IMR-90 (cell line): ENCODE measurements around the gene FMN1. TPM values are rescaled to one million over a fixed set of nuclear protein-coding genes. Genes with fewer than 3 reads are reported as not detected.
A peak's percentile ranks its signal among the peaks of the same experiment; 100 is the strongest.

ENCODE experiments used
- ATAC-seq: fragments of 200-7000 bp; cut with Tn5 transposase; 2 replicates; pipeline ENCODE4 v1.9.1; 2020; ENCODE audit warnings: low read depth, mild to moderate bottlenecking, moderate library complexity
- BruUV-seq: library from RNA; stranded (reverse); fragments of 400-500 nt; replicated peaks from 2 replicates; lab custom pipeline; 2021; lab: Mats Ljungman, UMichigan
- CTCF ChIA-PET: fragments of 300-600 bp; formaldehyde crosslinking; extraction: SDS; loops from one replicate; lab custom pipeline; 2021; ENCODE audit warnings: antibody characterized with exemption; lab: Yijun Ruan, JAX
- POLR2A ChIA-PET: fragments of 300-600 bp; sonication (Branson Sonifier 250); formaldehyde crosslinking; loops from one replicate; lab custom pipeline; 2022; ENCODE audit warnings: antibody characterized with exemption; ENCODE audit not compliant: unreplicated experiment; lab: Charles Lee
- DNase-seq: peaks from one replicate; pipeline ENCODE4 v3.0.0; 2013
- H2AFZ ChIP-seq: replicated peaks from 2 replicates; pipeline ENCODE3; 2013; ENCODE audit warnings: low read length, mild to moderate bottlenecking; ENCODE audit not compliant: poor library complexity
- H2AK5ac ChIP-seq: 2 replicates; pipeline ENCODE4 v1.6.1; 2013; ENCODE audit warnings: low read depth, low read length, inconsistent platforms
- H2AK9ac ChIP-seq: replicated peaks from 2 replicates; pipeline ENCODE3; 2013; ENCODE audit warnings: mild to moderate bottlenecking, low read depth, low read length, moderate library complexity; ENCODE audit not compliant: poor library complexity
- H2BK120ac ChIP-seq: 2 replicates; pipeline ENCODE4 v1.6.1; 2013; ENCODE audit warnings: low read depth, low read length, inconsistent platforms
- H2BK15ac ChIP-seq: 3 replicates; pipeline ENCODE4 v1.6.1; 2013; ENCODE audit warnings: low read depth, low read length, inconsistent platforms
- H2BK20ac ChIP-seq: 2 replicates; pipeline ENCODE4 v1.6.1; 2013; ENCODE audit warnings: low read depth, mild to moderate bottlenecking, inconsistent platforms, low read length, moderate library complexity
- H2BK5ac ChIP-seq: 2 replicates; pipeline ENCODE4 v1.6.1; 2013; ENCODE audit warnings: mild to moderate bottlenecking, low read depth, low read length, inconsistent platforms; ENCODE audit not compliant: poor library complexity, severe bottlenecking
- H3K14ac ChIP-seq: replicated peaks from 2 replicates; pipeline ENCODE4 v1.6.1; 2013; ENCODE audit warnings: low read depth, low read length, inconsistent platforms
- H3K18ac ChIP-seq: 2 replicates; pipeline ENCODE4 v1.6.1; 2013; ENCODE audit warnings: low read depth, low read length, control low read depth
- H3K23ac ChIP-seq: 2 replicates; pipeline ENCODE4 v1.6.1; 2013; ENCODE audit warnings: low read depth, low read length, inconsistent platforms
- H3K27ac ChIP-seq: 2 replicates; pipeline ENCODE4 v1.5.1; 2013; ENCODE audit warnings: mild to moderate bottlenecking, control low read depth, low read length; ENCODE audit not compliant: insufficient read depth
- H3K27me3 ChIP-seq: 2 replicates; pipeline ENCODE4 v1.6.1; 2013; ENCODE audit warnings: low read length; ENCODE audit not compliant: control insufficient read depth, insufficient read depth
- H3K36me3 ChIP-seq: 2 replicates; pipeline ENCODE4 v1.6.1; 2013; ENCODE audit warnings: low read length, mixed read lengths; ENCODE audit not compliant: control insufficient read depth, insufficient read depth
- H3K4ac ChIP-seq: 2 replicates; pipeline ENCODE4 v1.6.1; 2013; ENCODE audit warnings: low read depth, low read length, inconsistent platforms
- H3K4me1 ChIP-seq: 2 replicates; pipeline ENCODE4 v1.6.1; 2013; ENCODE audit warnings: low read length, mixed read lengths; ENCODE audit not compliant: control insufficient read depth, insufficient read depth
- H3K4me2 ChIP-seq: 2 replicates; pipeline ENCODE4 v1.6.1; 2013; ENCODE audit warnings: low read depth, mild to moderate bottlenecking, control low read depth, low read length, moderate library complexity
- H3K4me3 ChIP-seq: 2 replicates; pipeline ENCODE4 v1.5.1; 2013; ENCODE audit warnings: low read depth, mild to moderate bottlenecking, control low read depth, low read length, moderate library complexity; ENCODE audit not compliant: insufficient read depth
- H3K56ac ChIP-seq: 2 replicates; pipeline ENCODE4 v1.6.1; 2013; ENCODE audit warnings: low read length, inconsistent platforms; ENCODE audit not compliant: insufficient read depth; ENCODE audit errors: extremely low read depth
- H3K79me1 ChIP-seq, 2 experiments: 2 replicates each; pipeline ENCODE4 v1.6.1; 2013; ENCODE audit warnings: low read length in 2 of 2, inconsistent platforms in 1 of 2, low read depth in 1 of 2
- H3K9ac ChIP-seq: 2 replicates; pipeline ENCODE4 v1.6.1; 2013; ENCODE audit warnings: low read depth, low read length, control low read depth
- H3K9me1 ChIP-seq: 2 replicates; pipeline ENCODE4 v1.6.1; 2013; ENCODE audit warnings: low read length, inconsistent platforms; ENCODE audit not compliant: insufficient read depth
- H3K9me3 ChIP-seq: 2 replicates; pipeline ENCODE4 v1.6.1; 2013; ENCODE audit warnings: low read length; ENCODE audit not compliant: control insufficient read depth, insufficient read depth
- H4K20me1 ChIP-seq: 2 replicates; pipeline ENCODE4 v1.6.1; 2013; ENCODE audit warnings: low read length, inconsistent platforms; ENCODE audit not compliant: insufficient read depth
- H4K5ac ChIP-seq: 2 replicates; pipeline ENCODE4 v1.6.1; 2013; ENCODE audit warnings: mild to moderate bottlenecking, low read depth, low read length, control low read depth
- H4K8ac ChIP-seq, 2 experiments: 2 replicates each; pipeline ENCODE4 v1.6.1; 2013; ENCODE audit warnings: low read depth in 2 of 2, low read length in 2 of 2, control low read depth in 1 of 2, inconsistent platforms in 1 of 2
- H4K91ac ChIP-seq: 2 replicates; pipeline ENCODE4 v1.6.1; 2013; ENCODE audit warnings: low read depth, low read length, inconsistent platforms; ENCODE audit not compliant: insufficient read depth
- BHLHE40 ChIP-seq: fragments of 150-350 bp; IDR thresholded peaks from 2 replicates; pipeline ENCODE4 v1.6.1; 2016; ENCODE audit warnings: mild to moderate bottlenecking, low read depth, low read length
- CEBPB ChIP-seq: IDR thresholded peaks from 2 replicates; pipeline ENCODE4 v1.6.1; 2012; ENCODE audit warnings: low read depth, low read length, improper control_type of control experiment
- FOS ChIP-seq: fragments of 150-350 bp; IDR thresholded peaks from 2 replicates; pipeline ENCODE4 v1.6.1; 2016; ENCODE audit warnings: low read depth, low read length
- POLR2A ChIP-seq: IDR thresholded peaks from 2 replicates; pipeline ENCODE4 v1.6.1; 2012; ENCODE audit warnings: mild to moderate bottlenecking, low read depth, low read length
- USF2 ChIP-seq: fragments of 150-350 bp; IDR thresholded peaks from 2 replicates; pipeline ENCODE4 v1.6.1; 2017; ENCODE audit warnings: mild to moderate bottlenecking, antibody characterized with exemption, low read length, low read depth
- WGBS, 2 experiments: methylation state at CpG; one replicate each; pipeline versions ENCODE4 v1.1.5 to v1.1.7; 2013; ENCODE audit warnings: missing lambda C conversion rate in 2 of 2; ENCODE audit not compliant: insufficient read length in 1 of 2; ENCODE audit errors: extremely low coverage in 2 of 2; 5-methylcytosine and 5-hydroxymethylcytosine counted together
- dilution Hi-C: fragments of 300-500 bp; cut with HindIII; formaldehyde crosslinking; loops from one replicate; pipeline ENCODE4 v1.14.3; 2018; ENCODE audit warnings: low sequenced_read_pairs; ENCODE audit not compliant: unreplicated experiment
- in situ Hi-C: fragments of 300-500 bp; cut with MboI; formaldehyde crosslinking; loops from 3 replicates; pipeline ENCODE4 v1.14.3; 2019; ENCODE audit warnings: low sequenced_read_pairs, inconsistent platforms, mixed read lengths
- intact Hi-C: fragments of 100-400 bp; cut with micrococcal nuclease; formaldehyde crosslinking; loops from 2 replicates; pipeline ENCODE4 v1.10.0; 2022
- polyA plus RNA-seq, 3 experiments: library from polyadenylated mRNA; depleted of rRNA; stranded (reverse); fragments of >200 nt; gene quantifications; 2 replicates each; pipeline ENCODE4 v1.2.3, GENCODE V29; 2012; ENCODE audit warnings: low replicate concordance in 1 of 3
- total RNA-seq: library from RNA; depleted of rRNA; stranded (reverse); fragments of >200 nt; gene quantifications from 2 replicates; pipeline ENCODE4 v1.2.3, GENCODE V29; 2012

FMN1 gene
- total and polyA plus RNA-seq, 2 of the 4 experiments (the other 2 are of a cell fraction): 7.3 to 17.6 TPM

GRCh38 chr15:33114374-33114717, 80.2 kb downstream of the FMN1 start:
- WGBS, 2 experiments: 8% methylated on average over 4 of the region's 8 CpGs; no CpG with 5 or more reads in 1 of the 2 experiments
- DNase-seq (peak; percentile 97), ATAC-seq (peak; percentile 59; the same call in 1 of the 2 replicates)
- Histone ChIP-seq H3K23ac (peak overlapping the region; percentile 99; the same call in 1 of the 2 replicates), H4K91ac (peak overlapping the region; percentile 98), H3K4me3 (no peak overlapping the region), H2AK5ac (no peak overlapping the region), H3K79me1 (peaks cover 10 to 39% of the 10 kb centered on the region in 2 experiments), H3K56ac (peak overlapping the region; percentile 95), H3K4ac (peak overlapping the region; percentile 99; the same call in 1 of the 2 replicates), H3K4me1 (peaks cover 19% of the 10 kb centered on the region), H2AFZ (no peak overlapping the region), H2BK5ac (peak overlapping the region; percentile 94), H4K5ac (no peak overlapping the region; the same call in 1 of the 2 replicates), H3K27ac (peak overlapping the region; percentile 89; the same call in 1 of the 2 replicates), H2BK120ac (peak overlapping the region; percentile 98), H3K9me1 (peaks cover 10% of the 10 kb centered on the region), H4K20me1 (no peaks in the 10 kb centered on the region), H4K8ac (peak overlapping the region; percentile 94 to 99; a peak in 3 of 4 replicates), H3K18ac (peak overlapping the region; percentile 88), H3K36me3 (no peaks in the 10 kb centered on the region; the same call in 1 of the 2 replicates), H2AK9ac (no peak overlapping the region), H3K9ac (no peak overlapping the region), H2BK15ac (peak overlapping the region; percentile 99; the same call in 1 of the 3 replicates), H3K27me3 (no peaks in the 10 kb centered on the region), H3K4me2 (peak overlapping the region; percentile 51; the same call in 1 of the 2 replicates), H2BK20ac (peak overlapping the region; percentile 99; the same call in 1 of the 2 replicates), H3K9me3 (no peaks in the 10 kb centered on the region; the same call in 1 of the 2 replicates), H3K14ac (no peak overlapping the region)
- POLR2A ChIA-PET: interaction anchor here (0.7 to 1.5 kb wide), 2 partner anchors 22 to 24 kb away, joined by 3 to 7 read pairs; no protein-coding TSS in a partner anchor
- BruUV-seq: no TSS peak
- in situ Hi-C loops (loop anchor here (10.0 kb wide), 1 partner anchor 270 kb away; no protein-coding TSS in a partner anchor), intact Hi-C loops (loop anchor here (2.0 kb wide), 1 partner anchor 24 kb away; no protein-coding TSS in a partner anchor), dilution Hi-C loops (no loop called here)
- TF ChIP-seq POLR2A: no peak
- TF ChIP-seq FOS: peak; percentile 70
- no peak for TF ChIP-seq CEBPB
- TF ChIP-seq BHLHE40: peak; percentile 69
- peak; percentile 82 for TF ChIP-seq USF2
- CTCF ChIA-PET: no interaction called here
